ENCODE measurements around the gene CYP24A1.

Gene CYP24A1

GRCh38 chr20:54161008-54161820 is 12.6 kb downstream of the CYP24A1 start:
- Histone ChIP-seq H3K4me3 (ENCODE audit: low read depth, low read length) (no peak overlapping the region), H3K27me3 (replicated peaks) (no peaks in the 10 kb centered on the region), H3K36me3 (replicated peaks) (no peaks in the 10 kb centered on the region), H3K27ac (no peak overlapping the region)
- in situ Hi-C loops (cut with HindIII; ENCODE audit: low pct_ligation_motif_present, low sequenced_read_pairs) = no loop called here
- TF ChIP-seq, protein P1, sequence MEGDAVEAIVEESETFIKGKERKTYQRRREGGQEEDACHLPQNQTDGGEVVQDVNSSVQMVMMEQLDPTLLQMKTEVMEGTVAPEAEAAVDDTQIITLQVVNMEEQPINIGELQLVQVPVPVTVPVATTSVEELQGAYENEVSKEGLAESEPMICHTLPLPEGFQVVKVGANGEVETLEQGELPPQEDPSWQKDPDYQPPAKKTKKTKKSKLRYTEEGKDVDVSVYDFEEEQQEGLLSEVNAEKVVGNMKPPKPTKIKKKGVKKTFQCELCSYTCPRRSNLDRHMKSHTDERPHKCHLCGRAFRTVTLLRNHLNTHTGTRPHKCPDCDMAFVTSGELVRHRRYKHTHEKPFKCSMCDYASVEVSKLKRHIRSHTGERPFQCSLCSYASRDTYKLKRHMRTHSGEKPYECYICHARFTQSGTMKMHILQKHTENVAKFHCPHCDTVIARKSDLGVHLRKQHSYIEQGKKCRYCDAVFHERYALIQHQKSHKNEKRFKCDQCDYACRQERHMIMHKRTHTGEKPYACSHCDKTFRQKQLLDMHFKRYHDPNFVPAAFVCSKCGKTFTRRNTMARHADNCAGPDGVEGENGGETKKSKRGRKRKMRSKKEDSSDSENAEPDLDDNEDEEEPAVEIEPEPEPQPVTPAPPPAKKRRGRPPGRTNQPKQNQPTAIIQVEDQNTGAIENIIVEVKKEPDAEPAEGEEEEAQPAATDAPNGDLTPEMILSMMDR (IDR thresholded peaks at IDR 0.05; ENCODE audit: low read depth, low read length, missing control alignments) = no peak
- DNase-seq = no peak

- TF ChIP-seq, protein P1 (IDR thresholded peaks at IDR 0.05; ENCODE audit: low read depth, low read length, missing control alignments) = no peak
- Histone ChIP-seq H3K27ac (no peak overlapping the region), H3K27me3 (replicated peaks) (no peaks in the 10 kb centered on the region), H3K36me3 (replicated peaks) (no peaks in the 10 kb centered on the region), H3K4me3 (ENCODE audit: low read depth, low read length) (no peak overlapping the region)
- DNase-seq = no peak
- in situ Hi-C loops (cut with HindIII; ENCODE audit: low pct_ligation_motif_present, low sequenced_read_pairs) = no loop called here
These were observed 13.4 kb downstream of the CYP24A1 start for GRCh38 chr20:54160065-54161007.

- Histone ChIP-seq H3K4me3 (ENCODE audit: low read depth, low read length) (no peak overlapping the region), H3K36me3 (replicated peaks) (no peaks in the 10 kb centered on the region), H3K27me3 (replicated peaks) (no peaks in the 10 kb centered on the region), H3K27ac (no peak overlapping the region)
- in situ Hi-C loops (cut with HindIII; ENCODE audit: low pct_ligation_motif_present, low sequenced_read_pairs) = no loop called here
- no peak for DNase-seq
- TF ChIP-seq, protein P1 (IDR thresholded peaks at IDR 0.05; ENCODE audit: low read depth, low read length, missing control alignments) = no peak
These were observed 14.8 kb downstream of the CYP24A1 start for GRCh38 chr20:54158856-54159418.

- no peak overlapping the region for H3K4me3 ChIP-seq (ENCODE audit: low read depth, low read length)
- no peak for DNase-seq
- no peaks in the 10 kb centered on the region for H3K27me3 ChIP-seq (replicated peaks)
- H3K36me3 ChIP-seq (replicated peaks) = no peaks in the 10 kb centered on the region
- H3K27ac ChIP-seq = no peak overlapping the region
- in situ Hi-C loops (cut with HindIII; ENCODE audit: low pct_ligation_motif_present, low sequenced_read_pairs) = no loop called here
- TF ChIP-seq, protein P1 (IDR thresholded peaks at IDR 0.05; ENCODE audit: low read depth, low read length, missing control alignments) = no peak
These were observed 15.6 kb downstream of the CYP24A1 start for GRCh38 chr20:54158226-54158625.

- Histone ChIP-seq H3K27me3 (replicated peaks) (no peaks in the 10 kb centered on the region), H3K27ac (no peak overlapping the region), H3K4me3 (ENCODE audit: low read depth, low read length) (no peak overlapping the region), H3K36me3 (replicated peaks) (no peaks in the 10 kb centered on the region)
- TF ChIP-seq, protein P1 (IDR thresholded peaks at IDR 0.05; ENCODE audit: low read depth, low read length, missing control alignments) = no peak
- no peak for DNase-seq
- in situ Hi-C loops (cut with HindIII; ENCODE audit: low pct_ligation_motif_present, low sequenced_read_pairs) = no loop called here
These were observed 16.6 kb downstream of the CYP24A1 start for GRCh38 chr20:54156981-54157835.

Data from brain microvascular endothelial cell (primary cell).